ENCODE measurements around the gene DYNLL2.

- no peak for TF ChIP-seq ZNF274 (IDR thresholded peaks at IDR 0.05; ENCODE audit: low read depth, low read length)
- no peak for TF ChIP-seq YY1 (IDR thresholded peaks at IDR 0.05; ENCODE audit: insufficient read depth, insufficient read length)
- TF ChIP-seq SUZ12 (IDR thresholded peaks at IDR 0.05; ENCODE audit: extremely low read depth, insufficient read depth, insufficient read length): no peak
Observed at GRCh38 chr17:58136669-58137279, 53.6 kb downstream of the DYNLL2 start.
